GM18517 (cell line): ENCODE data around the gene CCT6A.
"Not testable (repeated sequence)": the region's sequence is repeated elsewhere in the genome, so short reads cannot be mapped to it uniquely, and the experiment has no call there.

ENCODE experiments used
- ATAC-seq: cut with Tn5 transposase; IDR thresholded peaks from one replicate; pipeline ENCODE4 v1.9.1; 2021; ENCODE audit warnings: mild to moderate bottlenecking, moderate library complexity; ENCODE audit not compliant: unreplicated experiment

The CCT6A gene

DNA sequence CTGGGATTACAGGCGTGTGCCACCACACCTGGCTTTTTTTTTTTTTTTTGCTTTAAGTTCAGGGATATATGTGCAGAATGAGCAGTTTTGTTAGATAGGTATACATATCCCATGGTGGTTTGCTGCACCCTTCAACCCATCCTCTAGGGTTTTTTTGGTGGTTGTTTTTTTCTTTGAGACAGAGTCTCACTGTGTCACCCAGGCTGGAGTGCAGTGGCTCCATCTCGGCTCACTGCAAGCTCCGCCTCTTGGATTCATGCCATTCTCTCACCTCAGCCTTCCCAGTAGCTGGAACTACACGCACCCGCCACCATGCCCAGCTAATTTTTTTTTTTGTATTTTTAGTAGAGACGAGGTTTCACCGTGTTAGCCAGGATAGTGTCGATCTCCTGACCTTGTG lies 2.8 kb upstream of the CCT6A start:
- ATAC-seq = not testable (repeated sequence)

DNA sequence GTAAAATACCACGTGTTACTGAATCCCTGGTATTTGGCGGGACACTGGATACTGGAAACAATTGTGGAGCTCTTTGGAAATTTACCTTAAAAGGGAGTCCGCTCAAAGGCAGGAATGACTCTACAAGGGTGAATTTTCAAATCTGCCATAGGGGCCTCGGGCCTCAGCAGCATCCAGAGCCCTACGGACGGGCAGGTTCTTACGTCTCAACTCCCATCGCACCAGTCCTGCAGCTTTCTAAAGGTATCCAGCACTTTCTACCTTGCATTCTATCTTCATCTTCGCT lies 569 bp upstream of the CCT6A start:
- ATAC-seq = no peak

DNA sequence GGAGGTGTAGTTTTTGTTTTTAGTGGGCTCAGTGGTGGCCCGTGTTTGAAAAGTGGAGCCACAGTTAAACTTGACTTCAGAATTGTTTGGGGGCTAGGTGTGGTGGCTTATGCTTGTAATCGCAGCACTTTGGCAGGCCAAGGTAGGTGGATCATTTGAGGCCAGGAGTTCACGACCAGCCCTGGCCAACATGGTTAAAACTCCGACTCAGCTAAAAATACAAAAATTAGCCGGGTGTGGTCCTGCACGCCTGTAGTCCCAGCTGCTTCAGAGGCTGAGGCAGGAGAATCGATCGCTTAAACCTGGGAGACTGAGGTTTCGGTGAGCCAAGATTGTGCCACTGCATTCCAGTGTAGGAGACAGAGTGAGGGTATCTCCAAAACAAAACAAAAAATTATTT lies 1.8 kb downstream of the CCT6A start:
- no peak for ATAC-seq

DNA sequence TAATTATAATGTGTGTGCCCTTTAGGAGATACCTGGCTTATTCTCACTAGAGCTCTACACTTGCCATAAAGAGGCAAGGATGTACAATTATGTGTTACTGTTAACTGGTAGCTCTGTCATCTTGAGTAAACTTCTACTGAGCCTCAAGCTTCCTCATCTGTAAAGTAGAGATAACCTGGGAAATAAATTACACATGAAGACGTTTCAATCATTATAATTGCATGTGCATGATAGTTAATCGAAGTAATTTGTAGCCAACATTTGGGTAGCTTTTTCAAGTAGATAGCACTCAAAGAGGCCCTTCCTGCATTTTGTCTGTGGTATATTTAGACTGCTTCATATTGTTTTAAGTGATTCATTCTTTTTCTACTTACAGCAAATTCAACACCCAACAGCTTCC lies 2.4 kb downstream of the CCT6A start:
- ATAC-seq = no peak

DNA sequence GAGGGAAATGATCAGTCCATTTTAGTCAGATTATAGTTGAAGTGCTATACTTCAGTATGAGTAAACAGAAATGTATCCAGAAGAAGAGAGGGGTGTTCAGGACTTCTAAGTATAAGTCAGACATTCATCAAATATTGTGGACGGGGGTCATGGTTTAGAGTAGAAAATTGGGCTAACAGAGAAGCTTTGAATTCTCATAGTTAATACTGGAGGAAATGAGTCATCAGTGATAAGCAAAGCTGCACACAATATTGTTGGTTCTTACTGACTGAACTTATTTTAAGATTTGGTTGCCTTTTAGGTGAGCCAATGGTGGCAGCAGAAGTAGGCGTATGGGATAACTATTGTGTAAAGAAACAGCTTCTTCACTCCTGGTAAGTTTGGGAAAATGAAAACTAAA lies 10.8 kb downstream of the CCT6A start:
- no peak for ATAC-seq

DNA sequence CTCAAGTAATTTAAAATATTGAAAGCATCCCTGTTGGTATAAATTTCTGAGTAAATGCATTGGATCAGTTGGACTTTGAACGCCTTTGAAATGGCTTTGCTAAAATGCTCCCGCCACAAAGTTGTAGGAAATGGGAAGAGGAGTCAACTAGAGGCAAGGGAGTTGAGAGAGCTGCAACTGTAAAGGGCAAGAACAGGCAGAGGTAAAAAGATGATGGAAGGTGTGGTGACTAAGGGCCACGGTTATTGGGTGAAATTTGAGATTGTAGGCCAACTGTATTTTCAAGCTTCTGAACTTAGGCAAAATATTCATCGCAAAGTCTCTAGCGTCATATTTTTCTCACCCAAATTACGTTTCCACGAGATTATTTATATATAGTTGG lies 11.9 kb downstream of the CCT6A start:
- ATAC-seq = no peak

DNA sequence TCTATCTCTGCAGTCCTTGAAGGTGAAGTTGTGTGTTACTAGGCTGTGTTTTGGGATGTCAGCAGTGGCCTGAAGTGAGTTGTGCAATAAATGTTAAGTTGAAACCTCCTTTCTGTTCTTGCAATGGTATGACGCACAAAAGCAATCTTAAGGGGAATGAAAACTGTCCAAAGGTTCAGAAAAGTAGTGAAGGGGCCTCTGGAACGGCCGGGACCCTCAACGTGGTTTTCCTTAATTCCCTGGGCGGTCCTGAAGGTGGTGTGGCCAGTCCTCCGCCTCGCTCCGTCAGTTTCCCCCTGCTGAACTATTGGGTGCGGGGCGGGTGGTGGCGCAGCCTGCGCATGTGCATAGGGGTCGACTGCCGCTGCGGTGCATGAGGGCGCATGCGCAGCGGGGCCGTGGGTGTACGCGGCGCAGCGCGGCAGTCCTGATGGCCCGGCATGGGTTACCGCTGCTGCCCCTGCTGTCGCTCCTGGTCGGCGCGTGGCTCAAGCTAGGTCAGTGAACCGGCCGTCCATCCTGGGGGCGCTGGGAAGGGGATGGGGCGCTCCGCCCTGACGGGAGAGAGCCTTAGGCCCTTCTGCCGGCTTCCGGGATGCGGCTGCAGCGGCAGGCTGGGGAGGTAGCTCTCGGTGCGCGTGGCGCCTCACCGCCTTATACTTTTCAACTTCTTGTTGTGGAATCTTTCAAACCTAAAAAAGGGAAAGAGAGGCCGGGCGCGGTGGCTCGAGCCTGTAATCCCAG lies 12.5 kb downstream of the CCT6A start, which contains the start of gene SUMF2:
SUMF2 (plus strand) TSS at position 405 of the 744 bp plus-strand sequence; CDS start at position 431, 26 bp downstream.
- peak; percentile 74 for ATAC-seq

DNA sequence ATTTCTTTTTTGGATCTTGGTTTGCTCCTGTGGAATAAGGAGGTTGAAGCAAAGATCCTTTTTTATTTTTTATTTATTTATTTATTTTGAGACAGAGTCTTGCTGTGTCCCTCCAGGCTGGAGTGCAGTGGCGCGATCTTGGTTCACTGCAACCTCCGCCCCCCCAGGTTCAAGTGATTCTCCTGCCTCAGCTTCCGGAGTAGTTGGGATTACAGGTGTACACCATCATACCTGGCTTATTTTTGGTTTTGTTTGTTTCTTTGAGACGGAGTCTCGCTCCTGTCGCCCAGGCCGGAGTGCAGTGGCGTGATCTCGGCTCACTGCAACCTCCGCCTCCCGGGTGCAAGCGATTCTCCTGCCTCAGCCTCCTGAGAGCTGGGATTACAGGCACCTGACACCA lies 14.8 kb downstream of the CCT6A start:
- not testable (repeated sequence) for ATAC-seq

DNA sequence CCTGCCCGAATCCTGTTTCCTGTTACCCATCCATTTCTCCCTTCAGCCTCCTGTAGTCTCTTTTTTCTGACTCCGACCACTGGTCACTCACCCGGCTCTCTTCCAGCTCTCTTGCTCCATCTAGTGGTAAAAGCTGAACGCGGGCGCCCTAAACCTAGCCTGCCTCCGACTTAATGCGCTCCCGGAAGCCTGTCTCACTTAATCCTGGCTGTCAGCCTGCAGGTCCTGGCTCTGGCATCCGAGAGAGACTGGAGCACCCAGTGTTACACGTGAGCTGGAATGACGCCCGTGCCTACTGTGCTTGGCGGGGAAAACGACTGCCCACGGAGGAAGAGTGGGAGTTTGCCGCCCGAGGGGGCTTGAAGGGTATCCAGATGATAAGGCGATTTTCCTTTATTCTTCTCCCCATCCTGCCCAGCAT lies 22.8 kb downstream of the CCT6A start:
- peak; percentile 85 for ATAC-seq

DNA sequence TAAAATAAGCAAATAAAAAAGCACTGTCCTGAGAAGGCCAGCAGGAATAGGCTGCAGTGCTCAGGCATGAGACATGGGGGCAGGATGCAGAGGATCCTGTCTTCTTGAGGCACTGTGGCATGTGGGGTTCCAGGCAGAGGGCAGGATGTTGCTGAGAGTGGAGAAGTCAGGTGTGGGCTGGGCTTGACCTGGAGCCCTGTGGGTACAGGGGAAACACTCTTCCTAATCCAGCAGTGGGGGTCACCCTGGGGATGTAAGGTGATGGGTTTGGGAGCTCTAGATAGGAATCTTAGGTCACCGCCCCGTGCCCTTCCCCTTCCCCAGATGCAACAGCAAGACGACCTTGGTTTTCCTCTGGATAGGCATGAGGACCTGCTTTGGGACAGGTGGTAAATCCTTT lies 26.1 kb downstream of the CCT6A start:
- ATAC-seq = no peak

DNA sequence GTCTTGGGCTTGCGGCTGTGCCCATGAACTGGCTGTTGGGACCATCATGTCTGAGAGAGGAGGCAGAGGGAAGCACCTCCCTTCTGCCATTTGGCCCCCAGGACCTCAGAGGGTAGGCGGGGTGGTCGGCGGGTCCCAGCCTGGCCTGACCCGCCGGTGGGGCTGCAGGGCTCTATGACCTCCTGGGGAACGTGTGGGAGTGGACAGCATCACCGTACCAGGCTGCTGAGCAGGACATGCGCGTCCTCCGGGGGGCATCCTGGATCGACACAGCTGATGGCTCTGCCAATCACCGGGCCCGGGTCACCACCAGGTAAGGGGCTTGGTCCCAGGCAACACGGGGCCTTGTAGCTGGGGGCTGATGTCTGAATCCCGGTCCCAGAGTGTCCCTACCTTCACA lies 26.6 kb downstream of the CCT6A start:
- ATAC-seq = no peak

DNA sequence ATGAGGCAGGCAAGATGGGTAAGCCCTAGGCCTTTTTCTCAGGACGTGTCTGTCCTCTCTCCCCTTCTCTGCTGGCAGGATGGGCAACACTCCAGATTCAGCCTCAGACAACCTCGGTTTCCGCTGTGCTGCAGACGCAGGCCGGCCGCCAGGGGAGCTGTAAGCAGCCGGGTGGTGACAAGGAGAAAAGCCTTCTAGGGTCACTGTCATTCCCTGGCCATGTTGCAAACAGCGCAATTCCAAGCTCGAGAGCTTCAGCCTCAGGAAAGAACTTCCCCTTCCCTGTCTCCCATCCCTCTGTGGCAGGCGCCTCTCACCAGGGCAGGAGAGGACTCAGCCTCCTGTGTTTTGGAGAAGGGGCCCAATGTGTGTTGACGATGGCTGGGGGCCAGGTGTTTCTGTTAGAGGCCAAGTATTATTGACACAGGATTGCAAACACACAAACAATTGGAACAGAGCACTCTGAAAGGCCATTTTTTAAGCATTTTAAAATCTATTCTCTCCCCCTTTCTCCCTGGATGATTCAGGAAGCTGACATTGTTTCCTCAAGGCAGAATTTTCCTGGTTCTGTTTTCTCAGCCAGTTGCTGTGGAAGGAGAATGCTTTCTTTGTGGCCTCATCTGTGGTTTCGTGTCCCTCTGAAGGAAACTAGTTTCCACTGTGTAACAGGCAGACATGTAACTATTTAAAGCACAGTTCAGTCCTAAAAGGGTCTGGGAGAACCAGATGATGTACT lies 28.1 kb downstream of the CCT6A start:
- ATAC-seq = no peak

DNA sequence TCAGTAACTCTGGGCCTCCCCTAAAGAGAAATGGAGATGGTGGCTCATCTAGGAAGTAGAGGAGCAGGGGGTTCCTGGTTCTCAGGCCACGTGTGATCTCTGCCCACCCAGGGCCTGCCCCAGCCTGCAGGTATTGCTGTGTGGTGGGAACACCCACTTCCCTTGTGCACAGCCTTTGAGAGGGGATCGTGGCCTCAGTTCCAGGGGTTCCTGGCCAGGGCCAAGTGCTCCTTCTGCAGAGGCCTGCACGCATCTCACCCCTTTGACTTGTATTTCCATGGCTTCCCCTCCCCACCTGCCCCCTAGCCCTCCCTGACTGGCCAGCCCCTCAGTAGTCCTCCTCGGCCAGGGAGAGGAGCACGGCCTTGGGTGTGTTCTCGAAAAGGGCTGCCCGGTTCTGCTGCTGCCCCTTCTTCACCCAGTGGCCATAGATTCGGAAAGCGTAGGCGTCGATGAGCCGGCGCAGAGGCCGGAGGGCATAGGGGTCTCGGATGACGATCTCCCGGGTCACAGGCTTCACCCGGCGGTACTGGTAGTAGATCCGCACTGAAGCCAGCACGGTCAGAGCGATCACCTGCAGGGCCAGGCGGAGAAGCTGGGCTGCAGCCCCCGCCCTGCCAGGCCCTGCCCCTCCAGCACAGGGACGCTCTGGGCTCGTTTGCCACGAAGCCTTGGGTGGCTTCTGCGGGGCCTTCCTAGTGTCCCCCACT lies 29.3 kb downstream of the CCT6A start:
- not testable (repeated sequence) for ATAC-seq

DNA sequence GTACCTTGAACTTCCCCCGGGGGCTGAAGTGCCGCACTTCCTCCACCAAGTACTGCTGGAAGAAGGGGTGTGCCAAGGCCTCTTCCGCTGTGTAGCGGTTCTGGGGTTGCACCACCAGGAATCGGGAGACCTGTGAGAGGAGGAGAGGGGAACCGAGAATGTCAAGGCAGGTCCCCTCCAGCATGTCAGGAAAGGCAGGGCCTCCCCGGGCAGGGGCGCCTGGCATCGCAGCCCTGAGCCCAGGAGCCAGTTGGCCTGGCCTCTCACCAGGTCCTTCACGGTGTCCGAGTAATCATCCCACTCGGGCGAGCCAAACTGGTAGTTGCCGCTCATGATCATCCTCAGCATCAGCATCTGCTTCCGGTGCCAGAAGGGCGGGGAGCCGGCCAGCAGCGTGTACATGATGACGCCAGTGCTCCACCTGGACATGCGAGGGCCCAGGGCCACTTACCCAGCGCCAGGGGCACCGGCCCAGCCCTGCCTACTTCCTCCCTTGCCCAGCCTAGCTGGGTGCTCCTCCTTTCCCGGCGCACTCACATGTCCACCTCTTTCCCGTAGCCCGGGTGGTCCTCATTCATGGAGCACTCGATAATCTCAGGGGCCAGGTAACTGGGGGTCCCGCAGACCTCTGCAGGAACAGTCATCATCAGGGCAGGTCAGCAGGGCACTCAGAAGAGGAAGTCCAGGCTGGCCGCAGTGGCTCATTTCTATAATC lies 30.2 kb downstream of the CCT6A start:
- no peak for ATAC-seq

DNA sequence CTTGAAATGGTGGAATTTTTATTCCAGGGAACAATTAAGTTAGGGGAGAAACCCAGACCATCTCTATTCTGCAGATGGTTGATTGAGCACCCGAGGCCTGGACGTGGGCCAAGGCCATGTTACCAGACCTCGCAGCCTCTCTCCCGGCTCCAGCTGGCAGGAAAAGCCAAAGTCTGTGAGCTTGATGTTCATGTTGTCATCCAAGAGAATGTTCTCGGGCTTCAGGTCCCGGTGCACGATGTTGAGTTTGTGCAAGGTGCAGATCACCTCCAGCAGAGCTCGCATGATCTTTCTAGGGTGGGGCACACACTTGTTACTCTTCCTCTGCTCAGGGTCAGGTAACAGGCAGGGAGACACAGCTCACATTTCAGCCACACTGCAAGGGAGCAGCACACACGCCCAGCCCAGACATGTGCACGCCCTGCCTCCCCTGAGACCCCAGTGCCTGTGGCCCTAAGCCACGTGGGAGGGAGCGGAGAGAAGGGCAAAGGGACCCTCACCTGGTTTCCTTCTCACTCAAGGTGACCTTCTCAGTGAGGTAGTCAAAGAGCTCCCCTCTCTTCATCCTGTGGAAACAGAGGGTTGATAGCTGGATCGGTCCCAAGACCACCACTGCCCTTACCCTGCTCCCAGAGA lies 31.7 kb downstream of the CCT6A start:
- ATAC-seq = no peak

DNA sequence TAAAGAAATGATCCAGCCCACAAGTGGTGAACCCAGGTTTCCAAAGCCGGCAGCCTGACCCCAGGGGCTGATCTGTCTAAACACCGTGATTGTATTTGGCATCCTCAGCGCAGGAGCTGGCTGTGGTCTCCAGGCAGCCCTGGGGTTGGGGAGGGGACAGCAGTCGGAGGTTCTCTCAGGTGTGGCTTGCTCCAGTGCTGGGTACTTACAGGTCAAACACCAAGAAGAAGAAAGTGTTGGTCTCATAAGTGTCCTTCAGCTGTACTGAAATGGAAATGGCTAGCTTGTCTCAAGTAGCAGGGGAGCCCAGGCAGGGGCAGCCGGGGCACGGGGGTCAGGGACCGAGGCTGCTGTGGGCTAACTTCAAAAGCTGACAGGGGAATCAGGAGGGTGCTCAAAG lies 35.2 kb downstream of the CCT6A start:
- no peak for ATAC-seq

DNA sequence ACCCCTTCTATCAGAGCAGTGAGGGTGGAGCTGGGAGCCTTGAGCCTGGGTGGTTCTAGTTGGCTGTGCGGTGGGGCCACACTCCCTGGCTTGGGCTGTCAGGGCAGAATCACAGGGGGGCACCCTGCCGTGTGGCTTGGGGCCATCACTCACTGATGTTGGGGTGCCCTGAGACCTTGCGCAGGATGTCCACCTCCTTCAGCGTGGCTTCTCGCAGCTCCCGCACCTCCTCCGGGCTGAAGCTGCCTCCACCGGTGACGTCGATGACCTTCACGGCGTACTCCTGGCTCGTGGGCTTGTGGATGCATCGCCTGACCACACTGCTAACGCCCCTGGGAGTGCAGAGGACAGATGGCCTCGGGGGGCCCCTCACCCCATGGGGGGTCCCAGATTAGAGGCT lies 35.9 kb downstream of the CCT6A start:
- ATAC-seq = no peak

DNA sequence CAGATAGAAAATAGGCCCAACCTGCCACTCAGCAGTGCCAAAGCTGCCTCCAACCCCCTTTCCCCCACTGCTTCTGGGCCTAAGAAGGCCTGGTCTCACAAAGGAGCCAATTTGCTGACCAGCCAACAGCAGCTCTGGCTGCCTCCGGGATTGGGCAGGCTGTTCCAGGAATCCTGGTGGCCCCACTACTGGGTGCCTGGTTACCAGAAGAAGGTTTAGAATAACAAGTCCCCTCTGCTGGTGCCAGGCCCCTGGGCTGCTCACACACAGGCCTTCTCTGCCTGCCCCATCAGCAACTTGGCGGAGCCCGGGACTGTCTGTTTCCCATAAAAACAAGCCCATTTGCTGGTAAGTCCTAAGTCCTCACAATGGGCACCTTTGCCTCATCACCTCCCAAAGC lies 40.0 kb downstream of the CCT6A start:
- ATAC-seq = no peak

DNA sequence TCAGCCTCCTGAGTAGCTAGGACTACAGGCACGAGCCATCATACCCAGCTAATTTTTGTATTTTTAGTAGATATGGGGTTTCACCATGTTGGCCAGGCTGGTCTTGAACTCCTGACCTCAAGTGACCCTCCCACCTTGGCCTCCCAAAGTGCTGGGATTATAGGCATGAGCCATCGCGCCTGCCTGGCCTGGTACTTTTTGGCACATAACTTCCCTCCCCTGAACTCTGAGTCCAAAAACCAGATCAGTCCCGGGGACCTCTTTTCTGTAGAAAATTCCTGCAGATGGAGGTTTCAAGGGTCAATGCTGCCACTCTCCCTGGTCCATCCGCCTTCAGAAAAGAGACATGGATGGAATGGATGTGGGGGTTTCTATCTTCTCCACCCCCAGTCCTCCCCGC lies 40.8 kb downstream of the CCT6A start:
- not testable (repeated sequence) for ATAC-seq

DNA sequence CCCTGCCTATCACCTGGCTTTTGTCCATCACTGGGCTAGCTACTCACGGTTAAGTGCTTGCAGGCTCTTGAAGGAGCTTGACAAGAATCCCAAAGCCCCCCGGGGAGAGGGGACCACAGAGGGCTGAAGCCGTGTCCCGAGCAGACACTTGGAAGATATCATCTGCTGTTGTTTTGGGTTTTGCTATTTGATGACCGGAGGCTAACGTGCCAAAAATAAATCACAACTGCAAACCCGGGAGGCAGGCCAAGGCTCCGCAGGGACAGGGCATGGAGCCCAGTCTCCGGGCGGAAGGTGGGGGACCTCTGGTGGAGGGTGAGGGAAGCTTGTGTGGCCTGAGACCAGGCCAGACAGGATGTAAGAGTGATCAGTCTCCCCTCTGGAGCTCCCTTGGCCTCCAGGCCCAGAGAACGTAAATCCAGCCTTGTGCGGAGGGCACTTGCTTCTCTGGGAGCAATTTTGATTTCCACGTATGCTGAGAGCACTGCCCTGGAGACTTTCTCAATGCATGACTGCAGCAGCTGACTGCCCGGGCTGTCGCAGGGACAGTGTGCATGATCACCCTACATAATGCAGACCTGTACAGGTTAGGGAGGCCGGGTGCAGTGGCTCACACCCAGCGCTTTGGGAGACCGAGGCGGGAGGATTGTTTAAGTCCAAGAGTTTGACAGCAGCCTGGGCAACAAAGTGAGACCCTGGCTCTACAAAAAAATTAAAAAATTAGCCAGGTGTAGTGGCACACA lies 41.4 kb downstream of the CCT6A start, which contains the start of gene PHKG1:
PHKG1 (minus strand) TSS at position 164 of the 743 bp plus-strand sequence. CDS start 4,011 bp downstream, outside the sequence.
- no peak for ATAC-seq
